Activated naive CD4-positive, alpha-beta T cell treated with anti-CD3 and anti-CD28 coated beads, Interleukin-2, amount 50 U/mL, for 72 hours (primary cell): ENCODE measurements around the gene SYNPO2L. TPM values are rescaled to one million over a fixed set of nuclear protein-coding genes. Genes with fewer than 3 reads are reported as not detected.

Experiments used
- ATAC-seq, 2 donors: fragments of 150-1000 bp; cut with Tn5 transposase; 2 replicates each; pipeline ENCODE4 v1.10.0; 2021; ENCODE audit warnings: mild to moderate bottlenecking in 2 of 2, moderate library complexity in 2 of 2
- DNase-seq, 2 donors: peaks; one replicate each; pipeline ENCODE4 v3.0.0; 2021 to 2022; ENCODE audit warnings: low spot score in 2 of 2
- H3K27ac Mint-ChIP-seq, 2 donors: one replicate each; pipeline ENCODE4 v1.8.0; 2022; ENCODE audit warnings: mild to moderate bottlenecking in 2 of 2, mixed read lengths in 2 of 2
- H3K36me3 Mint-ChIP-seq, 2 donors: one replicate each; pipeline ENCODE4 v1.8.0; 2022; ENCODE audit warnings: mixed read lengths in 2 of 2
- H3K9me3 Mint-ChIP-seq, 2 donors: one replicate each; pipeline ENCODE4 v1.8.0; 2022; ENCODE audit warnings: mixed read lengths in 2 of 2
- total RNA-seq, 2 donors: library from RNA; stranded (reverse); gene quantifications; one replicate each; pipeline ENCODE4 v1.2.3, GENCODE V29; 2022

The SYNPO2L gene
- total RNA-seq, 2 donors from 2014 or later: not detected

DNA sequence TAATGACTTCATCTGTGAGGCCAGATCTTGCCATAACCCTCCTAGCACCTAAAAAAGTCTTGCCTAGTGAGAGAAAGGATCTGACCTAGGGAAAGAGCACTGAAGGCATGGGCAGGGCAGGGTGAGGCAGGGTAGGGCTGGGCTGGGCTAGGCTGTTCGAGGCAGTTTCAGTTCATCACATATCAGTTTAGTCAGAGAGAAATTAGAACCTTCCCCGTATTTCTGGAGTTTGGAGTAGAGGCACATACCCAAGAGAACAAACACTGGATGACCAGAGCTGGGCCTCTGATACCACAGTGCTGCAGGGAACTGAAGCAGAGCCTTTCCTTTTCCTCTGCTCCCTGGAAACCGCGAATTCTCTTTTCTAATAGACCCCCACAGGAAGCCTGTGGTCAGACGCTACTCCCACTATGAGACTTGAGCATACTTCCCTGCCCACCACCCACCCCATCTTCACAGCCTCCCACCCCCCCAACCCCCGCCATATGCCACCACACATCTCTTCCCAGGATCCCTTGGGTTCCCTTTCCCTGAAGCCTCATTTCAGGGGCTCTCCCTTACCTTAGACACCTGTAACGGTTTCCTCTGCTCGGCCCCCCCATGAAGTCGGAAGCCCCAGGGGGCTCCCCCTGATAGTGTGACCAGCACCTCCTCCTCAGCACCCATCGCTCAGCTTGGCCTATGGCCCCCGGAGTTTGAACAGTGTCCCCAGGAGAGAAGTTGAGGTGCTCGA, 406 bp downstream of the SYNPO2L start:
- Mint-ChIP-seq H3K27ac (peak overlapping the region in 1 of 2 donors; percentile 50), H3K36me3 (no peaks in the 10 kb centered on the region), H3K9me3 (no peaks in the 10 kb centered on the region)
- DNase-seq: no peak
- ATAC-seq: no peak

DNA sequence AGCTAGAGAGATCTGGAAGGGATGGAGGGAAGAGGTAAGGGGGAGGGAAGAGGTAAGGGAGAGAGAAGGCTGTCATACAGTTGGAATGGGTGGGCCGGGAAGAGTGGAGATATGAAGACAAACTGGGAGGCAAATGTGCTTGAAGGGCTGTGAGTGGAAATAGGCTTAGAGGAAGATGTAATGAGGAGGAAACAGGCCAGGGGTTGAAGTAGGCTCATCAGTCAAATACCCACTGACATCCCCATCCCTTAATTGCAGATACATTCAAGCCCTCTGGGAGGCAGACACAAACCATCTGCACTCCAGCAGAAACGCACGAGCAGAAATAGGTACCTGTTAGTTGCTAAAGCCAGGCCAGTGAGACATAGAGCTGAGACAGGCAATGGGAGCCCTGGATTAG, 2.1 kb downstream of the SYNPO2L start:
- DNase-seq (no peak), ATAC-seq (no peak)
- Mint-ChIP-seq H3K9me3 (no peaks in the 10 kb centered on the region), H3K27ac (peak overlapping the region in 1 of 2 donors; percentile 51), H3K36me3 (no peaks in the 10 kb centered on the region)

DNA sequence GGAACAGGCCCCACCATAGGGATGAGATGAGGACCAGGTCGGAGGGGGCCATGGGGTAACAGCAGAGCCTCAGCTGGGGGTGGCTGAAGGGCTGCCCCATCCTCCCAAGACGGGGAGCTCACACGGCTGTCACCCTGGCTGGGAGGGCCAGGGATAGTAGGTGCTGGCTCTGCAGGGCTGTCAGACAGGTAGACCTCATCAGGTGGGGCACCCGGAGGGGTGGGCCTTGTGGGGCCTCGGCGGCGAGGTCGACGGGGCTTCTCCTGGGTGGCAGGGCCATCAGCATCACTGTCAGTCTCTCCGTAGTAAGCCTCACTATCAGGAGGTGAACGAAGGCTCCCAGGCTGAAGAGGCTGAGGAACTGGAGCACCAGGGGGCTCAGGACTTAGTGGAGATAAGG, 2.6 kb downstream of the SYNPO2L start:
- ATAC-seq (no peak), DNase-seq (no peak)
- Mint-ChIP-seq H3K27ac (peak overlapping the region in 1 of 2 donors; percentile 32), H3K36me3 (no peaks in the 10 kb centered on the region), H3K9me3 (no peaks in the 10 kb centered on the region)

DNA sequence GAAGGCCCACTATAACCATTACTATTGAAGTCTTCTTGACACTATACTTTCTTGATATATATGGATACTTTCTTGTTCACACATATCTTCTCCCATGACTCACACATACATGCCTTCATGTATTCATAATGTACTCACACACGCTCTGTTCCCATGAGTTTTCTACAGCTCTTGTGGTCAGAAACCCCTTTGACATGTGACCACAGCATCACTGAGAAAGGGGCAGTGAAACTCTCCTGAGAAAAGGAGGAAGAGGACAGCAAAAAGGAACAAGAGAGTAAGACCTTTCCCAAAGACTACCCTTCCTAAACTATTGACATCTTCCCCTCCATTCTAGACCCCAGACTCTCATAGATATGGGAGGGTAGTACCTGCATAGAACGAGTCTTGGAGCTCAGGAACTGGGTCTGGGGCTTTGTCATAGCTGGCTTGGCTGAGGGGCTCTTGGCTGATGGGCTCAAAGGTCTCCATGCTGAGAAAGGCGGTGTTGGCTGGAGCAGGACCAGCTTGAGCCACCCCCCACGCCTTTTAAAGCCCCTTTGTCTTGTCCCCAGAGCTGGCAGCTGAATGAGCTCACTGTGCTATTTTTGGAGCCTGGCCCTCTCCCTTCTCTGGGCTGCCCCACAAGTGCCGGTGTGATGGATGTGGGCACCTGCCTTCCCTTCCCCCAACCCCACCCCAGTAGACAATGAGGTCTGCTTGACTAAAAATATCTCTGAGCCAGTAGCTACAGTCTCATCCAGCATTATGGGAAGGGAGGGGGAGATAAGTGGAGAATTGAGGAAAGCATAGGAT, 5.1 kb downstream of the SYNPO2L start:
- ATAC-seq: peak; percentile 43 to 83
- H3K27ac Mint-ChIP-seq: no peak overlapping the region
- no peaks in the 10 kb centered on the region for H3K36me3 Mint-ChIP-seq
- H3K9me3 Mint-ChIP-seq: no peaks in the 10 kb centered on the region
- DNase-seq: no peak

DNA sequence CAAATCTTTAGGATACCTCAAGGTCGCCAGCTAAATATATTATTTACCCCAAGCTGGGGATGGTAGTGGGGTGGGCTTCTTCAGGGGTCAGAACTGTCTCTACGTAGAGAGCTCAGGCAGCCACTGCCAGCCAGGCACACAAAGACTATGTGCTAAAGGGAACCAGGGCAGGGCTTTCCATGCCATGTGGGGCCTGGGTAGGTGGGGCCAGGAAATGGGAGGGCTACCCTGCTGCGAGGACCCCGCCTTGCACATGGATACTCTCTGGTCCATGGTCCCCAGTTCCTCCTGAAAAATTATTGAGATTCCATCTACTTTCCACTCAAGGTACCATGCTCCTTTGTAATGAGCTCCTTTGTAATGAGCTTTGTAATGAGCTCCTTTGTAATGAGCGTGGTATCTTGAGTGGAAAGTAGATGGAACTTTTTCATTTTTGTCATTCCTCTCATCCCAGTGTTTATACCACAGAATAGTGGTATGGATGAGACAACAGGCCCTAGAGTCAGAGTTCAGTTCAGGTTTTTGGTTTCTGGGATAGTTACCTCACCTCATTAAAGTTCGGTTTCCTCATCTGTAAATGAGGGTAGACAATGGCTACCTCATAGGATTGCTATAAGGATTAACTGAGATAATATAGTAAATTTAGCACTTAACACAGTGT, 5.8 kb downstream of the SYNPO2L start:
- H3K9me3 Mint-ChIP-seq: no peaks in the 10 kb centered on the region
- H3K36me3 Mint-ChIP-seq: no peaks in the 10 kb centered on the region
- H3K27ac Mint-ChIP-seq: no peak overlapping the region
- DNase-seq: no peak
- no peak for ATAC-seq

DNA sequence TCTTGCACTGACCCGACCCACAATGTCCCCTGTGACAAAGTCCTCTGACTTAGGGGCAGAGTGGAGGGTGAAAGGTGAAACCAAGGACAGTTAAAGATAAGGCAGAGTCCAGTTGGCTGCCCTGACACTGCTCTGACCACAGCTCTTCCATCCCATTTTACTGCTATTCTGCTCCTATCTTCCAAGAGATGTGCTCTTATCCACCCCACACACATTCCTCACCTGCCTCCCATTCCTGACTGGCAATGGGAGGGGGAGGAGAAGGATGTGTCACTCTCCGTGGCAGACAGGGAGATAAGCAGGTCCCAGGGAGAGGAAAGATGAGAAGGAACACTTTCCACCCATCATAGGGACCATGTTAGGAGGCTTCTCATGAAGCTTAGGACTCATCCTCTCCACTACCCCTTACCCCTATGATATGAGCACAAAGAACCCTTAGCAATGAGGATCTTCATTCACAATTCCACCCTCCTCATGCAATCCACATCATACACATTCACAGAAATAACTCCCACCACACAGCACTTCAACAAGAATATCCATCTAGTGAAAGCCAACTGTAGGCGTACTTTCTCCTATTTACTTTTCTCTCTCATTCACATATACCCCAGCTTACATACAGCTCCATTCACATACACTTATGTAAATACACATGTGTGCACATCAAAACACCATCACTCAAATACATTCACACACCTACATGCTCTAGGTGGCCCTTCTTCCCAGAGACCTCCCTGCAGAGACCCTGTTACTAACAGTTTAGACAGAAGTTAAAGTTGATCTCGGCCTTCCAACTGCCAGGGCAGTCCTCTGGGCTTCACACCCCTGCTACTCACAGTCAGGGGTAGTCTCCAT, 6.6 kb downstream of the SYNPO2L start:
- H3K27ac Mint-ChIP-seq: no peak overlapping the region
- ATAC-seq: no peak
- H3K36me3 Mint-ChIP-seq: no peaks in the 10 kb centered on the region

DNA sequence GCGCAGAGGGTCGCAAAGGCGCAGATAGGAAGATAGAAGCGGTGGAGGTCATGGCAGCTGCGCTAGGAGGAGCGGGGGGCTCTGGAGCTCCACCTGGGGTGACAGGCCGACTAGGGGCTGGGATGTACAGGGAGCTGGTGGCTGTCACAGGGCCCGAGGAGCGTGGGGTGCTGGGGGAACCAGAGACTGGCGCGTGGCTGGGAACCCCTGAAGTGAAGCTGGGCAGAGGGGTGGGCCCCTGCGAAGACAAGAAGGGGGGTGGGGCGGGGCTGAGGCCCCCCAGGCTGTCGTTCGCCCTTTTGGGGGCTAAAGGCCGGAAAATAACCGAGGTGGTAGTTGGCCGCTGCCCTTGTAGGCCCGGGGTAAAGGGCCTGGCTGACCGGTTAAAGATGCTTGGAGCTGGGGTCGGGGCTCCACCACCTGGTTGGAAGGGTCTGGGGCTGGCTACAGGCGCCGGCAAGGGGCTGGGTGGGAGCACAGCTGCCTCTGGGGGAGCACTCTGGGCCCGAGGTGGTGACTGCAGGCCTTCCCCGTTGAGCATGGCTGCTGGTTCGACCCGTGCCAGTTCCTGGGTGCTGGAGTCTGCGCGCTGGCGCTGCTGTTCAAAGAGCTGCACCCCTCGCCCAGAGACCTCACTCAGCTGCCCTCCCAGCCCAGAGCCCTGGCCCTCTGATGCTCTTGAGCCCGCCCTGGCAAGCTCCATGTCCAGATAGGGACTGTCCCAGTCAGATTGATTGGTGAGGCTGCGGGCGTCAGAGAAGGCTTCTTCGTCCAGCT, 7.8 kb downstream of the SYNPO2L start:
- H3K36me3 Mint-ChIP-seq: no peaks in the 10 kb centered on the region
- ATAC-seq (peak in 1 of 2 donors; percentile 13), DNase-seq (no peak)
- H3K9me3 Mint-ChIP-seq: no peaks in the 10 kb centered on the region
- peak overlapping the region in 1 of 2 donors; percentile 44 for H3K27ac Mint-ChIP-seq

More for the DNA sequence above, 6.6 kb downstream of the SYNPO2L start:
- H3K9me3 Mint-ChIP-seq: no peaks in the 10 kb centered on the region
- no peak for DNase-seq

DNA sequence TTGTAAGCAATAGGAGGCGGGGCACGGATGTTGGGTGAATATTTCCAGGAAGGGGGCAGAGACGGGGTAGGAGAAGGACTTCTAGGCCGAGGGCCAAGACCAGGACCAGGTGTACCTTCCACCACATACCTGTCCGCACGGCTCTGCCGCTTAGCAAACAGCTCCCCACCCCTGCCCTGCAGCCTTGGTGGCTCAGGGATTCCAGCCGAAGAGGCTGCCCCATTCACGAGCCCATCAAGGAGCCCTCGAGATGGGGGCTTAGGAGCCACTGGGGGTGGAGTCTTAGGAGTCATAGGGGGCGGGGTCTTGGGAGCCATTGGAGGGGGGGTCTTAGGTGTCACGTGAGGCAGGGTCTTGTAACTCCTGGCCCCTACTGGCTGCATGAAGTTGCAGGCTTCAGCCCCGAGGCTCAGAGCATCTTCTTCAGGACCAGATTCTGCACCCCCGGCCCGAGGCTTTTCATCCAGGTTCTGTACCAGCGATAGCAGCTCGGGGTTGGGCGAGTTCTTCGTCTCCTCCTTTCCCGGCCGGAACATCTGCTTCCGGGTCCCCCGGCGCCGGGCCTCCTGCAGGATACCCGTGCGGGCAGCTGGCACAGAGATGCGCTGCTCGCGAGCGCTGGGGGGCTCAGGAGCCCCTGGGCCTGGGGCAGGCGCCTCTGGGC, 8.5 kb downstream of the SYNPO2L start:
- H3K27ac Mint-ChIP-seq: peak overlapping the region in 1 of 2 donors; percentile 44

DNA sequence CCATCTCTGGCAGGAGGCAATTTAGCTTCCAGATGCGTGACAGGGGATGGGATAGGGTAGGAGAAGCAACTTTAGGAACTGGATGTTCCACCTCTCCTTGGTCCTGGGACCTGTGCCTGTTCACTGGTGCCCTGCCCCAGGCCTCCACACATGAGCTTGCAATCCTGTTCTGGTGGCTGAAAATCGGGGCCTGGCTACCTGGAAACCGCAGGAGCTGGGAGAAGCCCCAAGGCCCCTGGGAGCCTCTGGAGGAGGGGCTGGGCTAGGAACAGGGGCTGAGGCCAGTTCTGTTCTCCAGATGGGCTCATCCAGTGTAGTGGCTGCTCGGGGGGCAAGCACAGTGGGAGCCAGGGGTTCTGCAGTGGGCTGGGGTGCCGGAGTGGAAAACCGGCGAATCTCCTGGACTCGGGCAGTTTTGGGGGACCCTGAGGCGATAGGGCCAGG, 9.2 kb downstream of the SYNPO2L start:
- ATAC-seq (no peak), DNase-seq (no peak)
- Mint-ChIP-seq H3K36me3 (no peaks in the 10 kb centered on the region), H3K27ac (peak overlapping the region in 1 of 2 donors; percentile 44), H3K9me3 (no peaks in the 10 kb centered on the region)

More for the DNA sequence above, 8.5 kb downstream of the SYNPO2L start:
- no peaks in the 10 kb centered on the region for H3K36me3 Mint-ChIP-seq
- ATAC-seq (peak; percentile 16 to 38), DNase-seq (peak in 1 of 2 donors; percentile 36)
- H3K9me3 Mint-ChIP-seq: no peaks in the 10 kb centered on the region

DNA sequence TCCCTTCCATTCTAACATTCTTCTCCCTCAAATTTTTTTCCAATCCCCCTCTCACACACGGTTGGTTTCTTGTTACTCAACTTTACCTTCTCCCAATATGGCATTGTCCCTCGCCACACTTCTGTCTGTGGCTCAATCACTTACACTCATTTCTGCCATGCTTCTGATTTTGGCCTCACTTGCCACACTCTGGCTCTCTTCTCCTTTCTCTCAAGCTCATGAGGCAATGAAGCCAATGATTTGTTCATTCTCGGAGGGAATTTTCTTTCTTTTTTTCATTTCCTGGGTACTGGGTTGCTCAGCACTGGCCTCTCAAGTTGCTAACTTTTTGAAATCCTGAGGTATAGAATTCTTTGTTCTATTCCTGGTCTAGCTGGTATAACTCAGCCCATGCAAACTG, 10.6 kb downstream of the SYNPO2L start:
- no peaks in the 10 kb centered on the region for H3K36me3 Mint-ChIP-seq
- H3K27ac Mint-ChIP-seq: no peak overlapping the region
- DNase-seq (no peak), ATAC-seq (no peak)
- no peaks in the 10 kb centered on the region for H3K9me3 Mint-ChIP-seq

DNA sequence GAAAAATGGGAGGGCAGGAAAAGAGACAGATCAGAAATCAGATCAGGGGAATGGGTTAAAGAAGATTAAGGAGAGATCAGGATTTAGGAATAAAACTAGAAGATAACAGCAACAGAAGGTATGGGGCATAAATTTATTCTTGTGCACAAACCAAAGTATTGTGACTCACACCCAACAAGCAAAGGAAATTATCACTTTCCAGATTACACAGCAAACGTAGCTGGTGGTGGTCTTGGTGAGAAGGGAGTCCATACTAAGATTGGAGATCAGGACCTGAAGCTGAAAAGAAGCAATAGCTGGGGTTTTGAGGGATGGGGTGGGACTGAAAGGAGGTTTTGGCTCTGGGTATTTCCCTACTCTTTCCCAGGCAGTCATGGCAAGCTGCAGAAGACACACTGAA, 11.1 kb downstream of the SYNPO2L start:
- H3K27ac Mint-ChIP-seq: peak overlapping the region in 1 of 2 donors; percentile 41
- no peaks in the 10 kb centered on the region for H3K36me3 Mint-ChIP-seq
- no peaks in the 10 kb centered on the region for H3K9me3 Mint-ChIP-seq
- ATAC-seq (peak; percentile 21 to 62), DNase-seq (no peak)

DNA sequence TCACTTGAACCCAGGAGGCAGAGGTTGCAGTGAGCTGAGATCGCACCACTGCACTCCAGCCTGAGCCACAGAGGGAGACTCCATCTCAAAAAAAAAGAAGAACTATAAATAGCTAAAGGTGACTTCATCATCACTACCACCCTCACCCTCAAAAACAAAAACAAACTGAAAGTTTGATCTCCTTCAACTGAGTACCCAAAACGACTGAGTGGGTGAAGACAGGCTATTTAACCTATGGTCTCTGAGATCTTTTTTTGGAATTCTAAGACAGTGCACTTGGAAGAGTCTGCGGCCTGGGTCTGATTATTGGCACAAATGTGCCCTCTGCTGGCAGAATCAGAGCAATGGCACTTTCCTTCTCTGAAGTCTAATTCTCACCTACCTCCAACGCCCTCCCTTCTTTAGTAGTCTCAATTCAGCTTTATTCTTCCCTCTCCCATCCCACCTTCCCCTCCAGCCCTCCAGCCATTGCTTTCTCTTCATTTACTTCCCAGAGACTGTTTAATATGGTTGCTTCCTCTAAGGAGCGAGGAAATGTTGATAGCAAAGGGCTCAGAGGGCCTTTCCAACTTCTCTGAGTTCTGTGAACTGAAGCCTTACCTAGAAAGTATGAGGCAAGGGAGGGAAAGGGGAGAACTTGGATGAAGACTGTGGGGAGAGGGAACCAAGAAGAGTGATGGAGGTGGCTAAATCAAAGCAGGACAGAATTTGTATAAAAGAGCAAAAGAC, 11.7 kb downstream of the SYNPO2L start:
- H3K27ac Mint-ChIP-seq: peak overlapping the region in 1 of 2 donors; percentile 41

DNA sequence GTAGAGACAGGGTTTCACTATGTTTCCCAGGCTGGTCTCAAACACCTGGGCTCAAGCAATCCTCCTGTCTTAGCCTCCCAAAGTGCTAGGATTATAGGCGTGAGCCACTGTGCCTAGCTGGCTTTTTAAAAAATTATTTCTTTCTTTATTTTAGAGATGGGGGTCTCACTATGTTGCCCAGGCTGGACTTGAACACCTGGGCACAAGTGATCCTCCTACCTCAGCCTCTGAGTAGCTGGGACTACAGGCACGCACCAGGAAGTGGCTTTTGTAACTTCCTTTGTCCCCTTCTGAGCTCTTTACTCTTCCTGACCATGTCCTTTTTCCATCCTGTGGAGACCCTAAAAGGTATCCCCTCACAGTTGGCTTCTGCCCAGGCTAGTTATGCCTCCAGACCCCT, 12.5 kb downstream of the SYNPO2L start:
- H3K36me3 Mint-ChIP-seq: no peaks in the 10 kb centered on the region
- peak overlapping the region in 1 of 2 donors; percentile 41 for H3K27ac Mint-ChIP-seq
- ATAC-seq (no peak), DNase-seq (no peak)
- no peaks in the 10 kb centered on the region for H3K9me3 Mint-ChIP-seq

More for the DNA sequence above, 11.7 kb downstream of the SYNPO2L start:
- DNase-seq (peak in 1 of 2 donors; percentile 56), ATAC-seq (peak; percentile 70 to 74)
- no peaks in the 10 kb centered on the region for H3K9me3 Mint-ChIP-seq
- no peaks in the 10 kb centered on the region for H3K36me3 Mint-ChIP-seq

DNA sequence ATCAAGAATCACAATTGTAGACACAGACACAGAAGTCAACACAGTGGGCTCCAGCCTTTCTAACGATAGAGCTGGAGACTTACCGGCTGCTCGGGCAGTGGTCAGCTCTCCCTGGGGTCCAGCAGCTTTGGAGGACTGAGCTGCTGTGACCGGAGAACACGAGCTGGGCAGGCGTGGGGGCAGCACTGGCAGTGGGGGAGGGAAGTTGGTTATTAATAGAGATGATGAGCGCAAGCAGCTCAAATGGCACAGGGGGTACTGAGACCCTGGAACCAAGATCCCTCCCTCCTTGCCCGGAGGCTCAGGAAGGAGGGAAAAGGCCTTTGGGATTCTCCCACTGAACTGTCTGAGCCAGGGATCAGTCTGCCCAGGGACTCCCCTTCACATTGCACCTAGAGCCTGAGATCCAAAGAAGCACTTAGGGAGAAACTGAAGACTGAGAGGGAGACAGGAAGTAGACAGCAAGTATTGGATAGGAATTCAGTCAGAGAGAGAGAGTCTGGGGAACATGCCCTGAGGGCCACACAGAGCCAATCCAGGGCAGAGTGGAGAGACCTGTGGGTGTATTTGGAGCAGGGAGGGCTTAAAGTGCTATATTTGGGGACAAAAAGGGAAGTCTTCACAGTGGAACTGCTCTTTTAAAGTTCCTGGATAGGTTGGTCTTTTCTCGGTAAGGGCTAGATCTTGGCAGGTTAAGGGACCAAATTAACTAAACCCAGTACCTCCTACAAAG, 14.3 kb downstream of the SYNPO2L start, which contains the start of gene MYOZ1:
MYOZ1 (minus strand) TSS at position 147 of the 733 bp plus-strand sequence. CDS start 1,457 bp downstream, outside the sequence.
- Mint-ChIP-seq H3K9me3 (no peaks in the 10 kb centered on the region), H3K36me3 (no peaks in the 10 kb centered on the region), H3K27ac (peak within 1 kb of the TSS in 1 of 2 donors; percentile 72)
- DNase-seq (no peak), ATAC-seq (no peak)
